ENCODE data around the gene AUTS2. TPM values are rescaled to one million over a fixed set of nuclear protein-coding genes. Genes with fewer than 3 reads are reported as not detected.
A peak's percentile ranks its signal among the peaks of the same experiment; 100 is the strongest.

AUTS2 gene
- total and polyA plus RNA-seq, 10 donors = 6.1 to 54.8 (median 29.1) TPM

GRCh38 chr7:69879989-69880388 lies 281.7 kb downstream of the AUTS2 start:
- 63 to 84% (median 73%) methylated on average over 3 of the region's 3 CpGs for WGBS, 5 donors
- no peak for TF ChIP-seq POLR2A (IDR thresholded peaks at IDR 0.05)
- TF ChIP-seq CTCF (IDR thresholded peaks at IDR 0.05 in 8 of 11, conservative IDR thresholded peaks at IDR 0.05 in 3 of 11) = no peak
- no peaks in the 10 kb centered on the region for H3K36me3 ChIP-seq
- intact Hi-C loops (cut with DNase I; ENCODE audit: low total_unique reads) = no loop called here
- H3K27me3 ChIP-seq (replicated peaks in 1 of 7) = no peaks in the 10 kb centered on the region
- H3K9me3 ChIP-seq = no peaks in the 10 kb centered on the region
- DNase-seq = no peak
- H3K4me3 ChIP-seq = no peak overlapping the region
- H3K4me1 ChIP-seq = peaks cover 0 to 24% (median 0%) of the 10 kb centered on the region in 6 donors
- peak overlapping the region in 1 of 8 donors; percentile 22 for H3K27ac ChIP-seq

- Histone ChIP-seq H3K36me3 (no peaks in the 10 kb centered on the region), H3K27me3 (replicated peaks in 1 of 7) (no peaks in the 10 kb centered on the region), H3K4me1 (peaks cover 0 to 24% (median 0%) of the 10 kb centered on the region in 6 donors), H3K4me3 (no peak overlapping the region), H3K9me3 (no peaks in the 10 kb centered on the region), H3K27ac (no peak overlapping the region)
- intact Hi-C loops (cut with DNase I; ENCODE audit: low total_unique reads) = no loop called here
- TF ChIP-seq POLR2AphosphoS5 (IDR thresholded peaks at IDR 0.05) (no peak), POLR2A (IDR thresholded peaks at IDR 0.05) (no peak), CTCF (IDR thresholded peaks at IDR 0.05 in 8 of 11, conservative IDR thresholded peaks at IDR 0.05 in 3 of 11) (no peak)
- WGBS, 5 donors = 55 to 73% (median 60%) methylated on average over 3 of the region's 3 CpGs
- no peak for DNase-seq
These were observed 282.6 kb downstream of the AUTS2 start for GRCh38 chr7:69880840-69881239.

- no peaks in the 10 kb centered on the region for H3K36me3 ChIP-seq
- H3K27me3 ChIP-seq (replicated peaks in 1 of 7) = no peaks in the 10 kb centered on the region
- TF ChIP-seq CTCF (IDR thresholded peaks at IDR 0.05 in 8 of 11, conservative IDR thresholded peaks at IDR 0.05 in 3 of 11) (no peak), POLR2AphosphoS5 (IDR thresholded peaks at IDR 0.05) (no peak), POLR2A (IDR thresholded peaks at IDR 0.05) (no peak)
- no peak overlapping the region for H3K4me3 ChIP-seq
- H3K4me1 ChIP-seq = peaks cover 0 to 24% (median 0%) of the 10 kb centered on the region in 6 donors
- no peak for DNase-seq
- H3K9me3 ChIP-seq = no peaks in the 10 kb centered on the region
- 55 to 88% (median 67%) methylated on average over 1 of the region's 1 CpG for WGBS, 5 donors
- H3K27ac ChIP-seq = no peak overlapping the region
- intact Hi-C loops (cut with DNase I; ENCODE audit: low total_unique reads) = no loop called here
These were observed 284.0 kb downstream of the AUTS2 start for GRCh38 chr7:69882269-69882668.

- no peaks in the 10 kb centered on the region for H3K27me3 ChIP-seq (replicated peaks in 1 of 7)
- H3K36me3 ChIP-seq = no peaks in the 10 kb centered on the region
- no peak for DNase-seq
- H3K9me3 ChIP-seq = no peaks in the 10 kb centered on the region
- no peak for TF ChIP-seq CTCF (IDR thresholded peaks at IDR 0.05 in 8 of 11, conservative IDR thresholded peaks at IDR 0.05 in 3 of 11)
- TF ChIP-seq POLR2A (IDR thresholded peaks at IDR 0.05) = no peak
- TF ChIP-seq POLR2AphosphoS5 (IDR thresholded peaks at IDR 0.05) = no peak
- H3K4me3 ChIP-seq = no peak overlapping the region
- no peak overlapping the region for H3K27ac ChIP-seq
- H3K4me1 ChIP-seq = peaks cover 0 to 24% (median 0%) of the 10 kb centered on the region in 6 donors
- 95 to 98% (median 96%) methylated on average over 7 of the region's 7 CpGs for WGBS, 5 donors
- intact Hi-C loops (cut with DNase I; ENCODE audit: low total_unique reads) = no loop called here
These were observed 285.2 kb downstream of the AUTS2 start for GRCh38 chr7:69883399-69883891.

All from spleen (tissue), 11 donors.